ENCODE results near the gene ZSCAN26.
"Not testable (repeated sequence)": the region's sequence is repeated elsewhere in the genome, so short reads cannot be mapped to it uniquely, and the experiment has no call there.

The ZSCAN26 gene

DNA sequence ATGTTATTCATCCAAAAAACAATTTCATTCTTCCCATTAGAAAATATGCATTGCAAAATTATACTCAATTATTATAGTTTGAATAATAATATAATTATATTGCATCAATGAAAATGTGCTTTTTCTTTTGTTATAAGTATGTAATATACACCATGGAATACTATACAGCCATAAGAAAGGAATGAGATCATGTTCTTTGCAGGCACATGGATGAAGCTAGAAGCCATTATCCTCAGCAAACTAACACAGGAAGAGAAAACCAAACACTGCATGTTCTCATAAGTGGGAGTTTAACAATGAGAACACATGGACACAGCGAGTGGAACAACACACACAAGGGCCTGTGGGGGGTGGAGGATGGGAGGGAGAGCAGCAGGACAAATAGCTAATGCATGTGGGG, 9.9 kb upstream of the ZSCAN26 start:
- no peak for DNase-seq

DNA sequence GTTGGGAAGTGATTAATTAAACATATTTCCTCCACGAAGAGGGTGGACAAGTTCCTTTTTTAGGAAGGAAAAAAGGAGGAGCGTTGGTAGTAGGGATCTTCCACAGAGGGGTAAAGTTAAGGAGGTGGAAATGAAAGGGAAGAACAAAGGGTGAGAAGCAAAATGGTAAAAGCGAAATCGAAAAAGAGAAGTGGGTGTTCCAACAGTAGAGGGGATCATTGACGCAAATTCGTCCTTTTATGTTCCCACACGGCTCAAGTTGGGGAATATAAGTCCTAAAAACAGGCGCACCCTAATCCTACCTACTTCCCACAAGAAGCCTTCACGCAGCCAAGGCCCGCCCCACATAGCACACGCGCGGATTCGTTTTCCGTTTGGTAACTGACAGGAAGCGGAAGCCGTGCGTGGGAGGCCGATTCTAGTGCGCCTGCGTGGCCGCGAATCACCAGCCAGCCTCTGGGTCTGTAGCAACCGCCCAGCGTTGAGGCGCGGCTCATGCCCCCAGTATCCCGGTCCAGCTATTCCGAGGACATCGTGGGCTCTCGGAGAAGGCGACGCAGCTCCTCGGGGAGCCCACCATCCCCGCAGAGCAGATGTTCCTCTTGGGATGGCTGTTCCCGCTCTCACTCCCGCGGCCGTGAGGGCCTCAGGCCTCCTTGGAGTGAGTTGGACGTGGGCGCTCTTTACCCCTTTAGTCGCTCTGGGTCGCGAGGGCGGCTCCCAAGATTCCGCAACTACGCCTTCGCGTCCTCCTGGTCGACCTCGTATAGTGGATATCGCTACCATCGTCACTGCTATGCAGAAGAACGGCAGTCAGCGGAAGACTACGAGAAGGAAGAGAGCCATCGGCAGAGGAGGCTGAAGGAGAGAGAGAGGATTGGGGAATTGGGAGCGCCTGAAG, 7.8 kb upstream of the ZSCAN26 start, which contains the start of gene NKAPL:
Gene NKAPL (plus strand): TSS at position 421 of the 901 bp plus-strand sequence. CDS start 75 bp downstream, at position 496.
- peak; percentile 81 for DNase-seq

DNA sequence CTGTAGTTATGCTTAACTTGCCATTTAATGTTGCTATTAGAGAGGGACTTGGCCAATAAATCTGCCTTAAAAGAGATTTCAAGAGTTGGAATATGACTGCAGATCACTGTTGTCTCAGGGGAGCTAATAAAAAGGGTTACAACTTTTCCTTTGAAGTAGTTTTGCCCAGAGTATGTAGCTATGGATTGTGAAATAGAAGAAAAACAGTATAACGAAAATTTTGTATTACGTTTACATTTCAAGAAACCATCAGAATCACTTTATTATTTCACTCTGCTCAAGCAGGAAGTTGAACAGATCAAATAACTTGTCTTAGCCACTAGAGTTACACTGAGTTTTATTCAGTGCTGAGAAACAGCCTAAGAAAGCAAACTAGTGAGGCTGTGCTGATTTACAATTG, 3.0 kb upstream of the ZSCAN26 start:
- DNase-seq = no peak

DNA sequence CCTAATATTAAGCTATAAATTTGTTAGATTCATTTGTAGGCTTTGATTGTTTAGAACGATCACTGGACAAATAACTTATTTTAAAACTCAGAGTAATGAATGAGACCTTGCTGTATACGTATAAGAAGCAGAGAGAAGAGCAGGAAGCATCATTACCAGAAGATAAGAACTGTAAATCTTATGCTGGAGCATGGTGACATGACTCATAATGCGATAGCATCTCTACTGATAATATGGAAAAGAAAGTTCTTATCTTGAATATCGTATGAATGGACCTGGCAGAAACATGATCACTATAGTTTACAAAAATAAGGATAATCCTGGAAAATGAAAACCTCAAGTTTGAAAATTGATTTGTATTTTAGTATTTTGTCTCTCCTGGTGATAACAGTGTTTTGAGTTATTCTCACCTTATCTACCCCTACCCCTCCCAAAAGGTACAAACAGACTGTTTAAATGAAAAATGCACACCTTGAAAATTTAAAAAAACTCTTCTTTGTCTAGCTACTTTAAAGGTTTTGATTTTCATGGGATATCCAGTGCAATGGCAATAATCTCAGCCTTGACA, 2.0 kb upstream of the ZSCAN26 start:
- no peak for DNase-seq

DNA sequence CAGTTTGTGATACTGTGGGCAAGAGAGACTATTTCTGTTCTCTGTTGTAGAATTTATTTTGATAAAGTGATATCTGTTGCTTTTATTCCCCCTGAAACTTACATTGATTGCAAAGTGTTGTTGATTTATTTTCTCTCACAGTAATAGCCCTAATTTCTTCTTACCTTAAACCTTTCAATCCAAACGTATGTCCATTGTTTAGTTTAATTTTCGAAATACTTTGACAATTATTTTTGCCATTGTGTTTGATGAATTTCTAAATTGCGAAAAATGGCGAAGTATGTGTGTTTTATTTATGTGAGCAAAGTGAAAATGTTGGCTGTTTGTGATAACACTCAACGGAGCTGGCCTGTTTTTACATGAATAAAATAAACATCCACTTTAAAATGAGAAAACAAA, 381 bp upstream of the ZSCAN26 start:
- DNase-seq = no peak

DNA sequence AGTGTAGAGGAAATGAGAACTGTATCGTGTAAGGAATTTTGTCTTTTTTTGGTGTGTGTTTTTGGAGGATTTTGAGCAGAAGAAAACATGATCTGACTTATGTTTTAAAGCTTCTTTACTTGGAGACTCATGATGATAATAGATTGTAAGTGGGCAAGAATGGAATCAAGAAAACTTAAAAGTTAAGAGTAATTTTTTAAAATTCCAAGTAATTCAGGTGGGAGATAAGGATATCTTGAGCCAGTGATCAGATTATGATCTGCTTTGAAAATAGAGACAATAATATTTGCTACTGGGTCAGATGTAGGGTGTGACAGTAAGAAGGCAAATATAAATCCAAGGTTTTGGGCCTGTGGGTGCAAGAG, 734 bp downstream of the ZSCAN26 start:
- DNase-seq = no peak

DNA sequence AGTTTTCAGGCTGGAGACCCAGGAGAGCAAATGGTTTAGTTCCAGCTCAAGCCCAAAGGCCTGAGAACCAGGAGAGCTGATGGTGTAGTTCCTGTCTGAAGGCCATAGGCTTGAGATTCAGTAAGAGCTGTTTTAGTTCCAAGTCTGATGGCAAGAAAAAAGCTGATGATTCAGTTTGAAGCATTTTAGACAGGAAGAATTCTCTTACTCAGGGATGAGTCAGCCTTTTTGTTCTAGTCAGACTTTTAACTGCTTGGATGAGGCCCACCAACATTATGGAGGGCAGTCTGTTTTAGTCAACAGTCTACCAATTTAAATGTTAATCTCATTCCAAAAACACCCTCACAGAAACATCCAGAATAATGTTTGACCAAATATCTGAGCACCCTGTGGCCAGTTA, 2.5 kb downstream of the ZSCAN26 start:
- no peak for DNase-seq

DNA sequence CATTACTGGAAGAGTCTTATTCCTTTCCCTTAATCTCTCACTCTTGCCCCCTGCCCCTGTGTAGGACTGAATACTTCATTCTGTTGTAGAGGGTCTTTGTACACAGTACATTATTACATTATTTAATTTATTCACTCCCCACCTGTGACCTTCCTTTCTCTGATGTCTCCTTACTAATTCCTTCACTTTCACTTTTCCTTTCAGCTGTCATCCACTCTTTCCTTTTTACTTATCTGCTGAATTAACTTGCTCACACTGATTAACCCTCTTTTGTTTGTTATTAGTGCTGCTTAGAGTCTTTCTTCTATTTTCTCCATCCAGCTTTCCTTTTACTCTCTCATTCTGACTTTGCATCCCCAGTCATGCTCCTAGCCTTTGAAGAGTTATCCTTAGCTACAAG, 7.9 kb downstream of the ZSCAN26 start:
- DNase-seq = no peak

DNA sequence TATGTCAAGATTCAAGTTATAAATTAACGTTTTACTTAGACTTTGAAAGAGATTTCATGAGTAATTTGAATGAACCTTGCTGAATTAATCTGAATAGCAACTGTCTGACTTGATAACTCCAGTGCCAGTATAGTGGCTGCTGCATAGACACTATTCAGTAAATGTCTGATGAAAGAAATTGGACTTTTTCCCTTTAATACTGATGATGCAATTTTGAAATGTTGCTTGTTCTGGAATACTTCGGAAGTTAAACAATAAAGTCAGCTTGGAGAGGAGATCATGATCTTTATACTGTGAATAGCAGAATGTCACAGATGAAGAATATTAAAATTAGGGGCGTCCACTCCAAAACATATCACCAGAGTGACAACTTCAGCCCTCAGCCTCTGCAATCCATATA, 10.8 kb downstream of the ZSCAN26 start:
- no peak for DNase-seq

DNA sequence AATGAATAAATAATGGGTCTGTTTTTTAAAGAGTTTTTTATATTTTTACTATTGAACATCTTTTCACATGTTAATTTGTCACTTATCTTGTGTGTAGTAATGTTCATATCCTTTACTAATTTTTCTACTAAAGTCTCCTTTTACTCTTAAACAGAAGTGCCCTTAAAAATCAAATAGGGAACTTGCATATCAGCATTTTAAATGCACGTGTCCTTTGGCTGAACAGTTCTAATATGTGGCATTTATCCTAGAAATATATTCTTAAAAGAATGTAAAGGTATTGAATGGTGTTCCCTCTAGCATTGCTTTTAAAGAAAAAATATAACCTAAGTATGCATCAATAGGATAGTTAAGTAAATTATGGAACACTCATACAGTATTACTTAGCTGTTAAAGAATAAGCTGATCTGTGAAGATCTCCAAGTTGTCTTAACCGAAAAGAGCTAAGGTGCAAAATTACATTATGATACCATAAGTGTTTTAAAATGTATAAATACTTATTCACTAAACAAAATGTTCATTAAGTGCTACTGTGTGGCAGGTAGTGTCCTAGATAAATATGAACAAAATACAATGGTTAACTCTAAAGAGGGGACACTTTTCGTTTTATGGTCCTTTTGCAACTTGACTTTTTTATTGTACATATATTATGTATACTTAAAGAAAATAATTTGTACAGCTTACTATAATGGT, 13.8 kb downstream of the ZSCAN26 start:
- DNase-seq = no peak

DNA sequence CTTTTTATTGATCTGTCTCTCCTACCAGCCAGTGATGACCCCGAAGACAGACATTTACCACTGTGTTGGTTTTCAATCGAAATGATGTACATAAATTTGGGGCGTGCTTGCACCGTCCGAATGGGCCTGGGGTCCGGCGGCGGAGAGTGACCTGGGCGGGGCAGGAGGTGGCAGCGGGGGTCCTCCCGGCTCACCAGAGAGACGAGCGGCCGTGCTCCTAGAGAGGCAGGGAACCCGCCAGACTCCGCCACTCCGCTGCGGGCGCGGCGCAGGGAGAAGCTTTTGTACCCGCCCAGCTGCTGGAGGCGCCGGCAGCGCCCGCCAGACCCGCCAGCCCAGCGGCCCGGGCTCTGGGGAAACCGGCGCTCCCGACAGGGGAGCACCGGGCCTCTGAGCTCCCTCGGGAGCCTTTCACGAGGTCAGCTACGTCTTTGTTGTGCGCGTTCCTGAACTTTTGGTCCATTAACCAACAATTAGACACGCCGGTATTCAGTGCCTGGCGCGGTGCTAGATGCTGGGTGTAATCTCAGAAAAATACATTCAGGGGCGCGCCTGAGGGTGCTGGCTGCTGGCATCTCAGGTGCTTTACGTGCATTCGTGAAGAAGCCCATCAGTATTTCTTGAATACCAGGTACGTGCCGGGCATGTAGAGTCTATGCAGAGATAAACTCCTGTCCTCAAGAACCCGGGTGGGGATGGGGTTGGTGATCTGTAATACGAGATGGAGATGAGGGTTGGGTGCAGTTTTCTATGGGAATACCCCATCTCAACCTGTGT, 14.5 kb downstream of the ZSCAN26 start, which contains the start of gene PGBD1:
Gene PGBD1 (plus strand): TSS at position 285 of the 777 bp plus-strand sequence. CDS start 2,242 bp downstream, outside the sequence.
- DNase-seq = peak; percentile 75

DNA sequence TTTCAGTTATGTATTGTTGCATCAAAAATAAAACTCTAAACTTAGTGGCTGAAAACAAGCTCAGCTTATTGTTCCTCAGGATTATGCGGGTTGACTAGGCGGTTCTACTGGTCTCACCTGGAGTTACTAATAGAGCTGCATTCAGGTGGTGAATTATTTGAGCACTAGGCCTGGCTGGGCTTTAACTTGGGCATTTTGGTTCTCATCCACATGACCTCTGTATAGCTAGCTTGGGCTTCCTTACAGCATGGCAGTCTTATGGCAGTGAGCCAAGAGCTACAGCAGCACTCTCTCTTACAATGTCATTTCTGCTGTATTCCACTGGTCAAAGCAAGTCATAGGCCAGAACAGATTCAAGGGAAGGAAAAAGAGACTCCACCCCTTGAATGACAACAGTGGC, 16.0 kb downstream of the ZSCAN26 start:
- no peak for DNase-seq

DNA sequence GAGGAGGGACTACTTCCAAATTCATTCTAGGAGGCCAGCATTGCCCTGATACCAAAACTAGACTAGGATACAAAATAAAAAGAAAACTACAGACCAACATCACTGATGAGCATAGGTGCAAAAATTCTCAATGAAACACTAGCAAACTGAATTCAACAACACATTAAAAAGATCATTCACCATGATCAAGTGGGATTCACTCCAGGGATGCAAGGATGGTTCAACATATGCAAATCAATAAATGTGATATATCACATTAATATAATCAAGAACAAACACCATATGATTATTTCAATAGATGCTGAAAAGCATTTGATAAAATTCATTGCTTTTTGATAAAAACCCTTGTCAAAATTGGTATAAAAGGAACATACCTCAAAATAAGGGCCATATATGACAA, 24.6 kb downstream of the ZSCAN26 start:
- no peak for DNase-seq

DNA sequence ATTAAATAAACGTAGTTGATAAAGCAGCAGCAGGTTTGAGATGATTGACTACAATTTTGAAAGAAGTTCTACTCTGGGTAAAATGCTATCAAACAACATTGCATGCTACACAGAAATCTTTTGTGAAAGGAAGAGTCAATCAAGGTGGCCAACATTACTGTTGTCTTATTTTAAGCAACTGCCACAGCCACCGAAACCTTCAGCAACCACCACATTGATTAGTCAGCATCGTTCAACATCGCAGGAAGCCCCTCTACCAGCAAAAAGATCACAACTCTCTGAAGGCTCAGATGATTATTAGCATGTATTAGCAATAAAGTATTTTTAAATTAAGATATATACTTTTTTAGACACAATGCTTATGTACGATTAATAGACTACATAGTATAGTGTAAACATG, 28.4 kb downstream of the ZSCAN26 start:
- DNase-seq = no peak

DNA sequence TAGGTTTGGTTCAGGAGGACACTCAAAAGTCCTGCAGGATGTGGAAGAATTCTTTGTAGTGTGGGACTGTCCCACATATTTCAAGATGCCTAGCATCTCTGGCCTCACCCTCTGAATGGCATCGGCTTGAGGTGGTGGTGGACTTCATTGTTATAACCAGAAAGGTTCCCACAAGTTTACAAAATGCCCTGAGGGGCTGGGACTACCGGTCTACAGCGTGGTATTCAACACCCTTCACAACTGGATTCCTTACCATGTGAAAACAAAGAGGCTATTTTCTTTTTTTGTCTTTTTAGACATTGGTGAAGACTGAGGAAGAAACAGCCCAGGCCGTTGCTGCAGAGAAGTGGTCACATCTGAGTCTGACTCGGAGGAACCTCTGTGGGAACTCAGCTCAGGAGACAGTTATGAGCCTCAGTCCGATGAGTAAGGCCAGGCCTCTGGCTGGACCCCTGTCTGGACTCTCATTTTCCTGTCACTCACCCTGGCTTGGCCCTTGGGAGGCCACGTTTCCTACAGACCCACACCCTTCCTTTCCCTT, 29.6 kb downstream of the ZSCAN26 start:
- no peak for DNase-seq

DNA sequence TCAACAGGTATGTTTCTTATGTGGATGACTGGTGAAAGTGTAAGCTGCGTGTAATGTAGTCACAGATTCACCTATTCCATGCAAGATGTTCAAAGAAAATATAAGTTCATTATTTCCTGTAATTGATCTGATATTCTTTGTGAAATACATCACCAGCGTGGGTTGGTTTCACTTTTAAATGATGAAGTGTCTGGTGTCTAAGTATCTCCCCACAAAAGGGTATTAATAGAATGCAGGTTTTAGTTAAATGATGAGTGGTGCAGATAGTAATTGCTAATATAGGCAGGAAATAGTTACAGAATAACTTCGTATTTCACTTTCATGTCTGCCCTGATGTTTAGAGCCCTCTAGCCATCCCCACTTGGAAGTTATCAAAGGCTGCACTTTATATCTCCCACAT, 36.6 kb downstream of the ZSCAN26 start:
- DNase-seq = no peak

DNA sequence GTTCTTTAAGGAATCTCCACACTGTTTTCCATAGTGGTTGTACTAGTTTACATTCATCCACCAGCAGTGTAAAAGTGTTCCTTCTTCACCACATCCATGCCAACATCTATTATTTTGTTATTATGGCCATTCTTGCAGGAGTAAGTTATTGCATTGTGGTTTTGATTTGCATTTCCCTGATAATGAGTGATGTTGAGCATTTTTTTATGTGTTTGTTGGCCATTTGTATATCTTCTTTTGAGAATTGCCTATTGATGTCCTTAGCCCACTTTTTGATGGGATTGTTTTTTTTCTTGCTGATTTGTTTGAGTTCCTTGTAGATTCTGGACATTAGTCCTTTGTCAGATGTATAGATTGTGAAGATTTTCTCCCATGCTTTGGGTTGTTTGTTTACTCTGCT, 39.4 kb downstream of the ZSCAN26 start:
- DNase-seq = not testable (repeated sequence)

DNA sequence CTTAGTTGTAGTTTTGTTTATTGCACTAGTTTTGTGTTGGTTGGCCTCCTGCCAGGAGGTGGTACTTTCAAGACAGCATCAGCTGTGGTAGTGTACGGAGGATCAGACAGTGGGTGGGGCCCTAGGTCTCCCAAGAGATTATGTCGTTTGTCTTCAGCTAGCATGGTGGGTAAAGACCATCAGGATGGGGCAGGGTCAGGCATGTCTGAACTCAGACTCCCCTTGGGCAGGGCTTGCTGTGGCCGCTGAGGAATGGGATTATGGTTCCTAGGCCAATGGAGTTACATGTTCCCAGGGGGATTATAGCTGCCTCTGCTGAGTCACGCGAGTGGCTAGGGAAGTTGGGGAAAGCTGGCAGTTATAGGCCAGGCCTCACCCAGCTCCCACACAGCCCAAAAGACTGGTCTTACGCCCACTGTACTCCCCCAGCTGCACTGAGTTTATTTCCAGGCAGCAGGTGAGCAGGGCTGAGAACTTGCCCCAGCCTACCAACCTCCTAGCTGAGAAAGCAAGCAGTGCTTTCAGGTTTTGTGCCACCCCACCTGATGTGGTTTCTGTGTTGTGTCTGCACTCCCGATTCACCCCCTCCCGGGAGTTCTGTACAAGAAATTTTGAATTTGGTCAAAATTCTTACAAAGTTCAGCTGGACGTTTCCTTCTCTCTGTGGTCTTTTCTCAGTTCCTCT, 44.3 kb downstream of the ZSCAN26 start:
- DNase-seq = no peak

DNA sequence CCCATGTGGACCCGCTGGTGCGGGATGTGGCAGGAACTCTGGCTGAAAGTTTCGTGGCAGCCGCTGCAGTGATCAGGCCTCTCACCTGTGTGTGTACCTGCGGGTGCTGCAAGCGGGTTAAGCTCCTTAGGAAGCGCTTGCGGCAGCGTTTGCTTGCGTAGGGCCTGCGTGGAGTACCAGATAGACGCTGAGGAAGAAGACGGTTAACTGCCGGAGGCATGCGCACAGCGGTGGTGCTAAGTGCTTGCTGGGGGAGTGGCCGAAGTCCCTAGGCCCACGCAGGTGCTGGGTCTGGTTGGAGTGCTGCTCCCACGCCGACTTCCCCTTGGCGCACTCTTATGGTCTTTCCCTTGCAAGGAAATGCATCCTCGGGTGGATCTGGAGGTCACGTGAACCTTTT, 46.0 kb downstream of the ZSCAN26 start:
- DNase-seq = no peak

DNA sequence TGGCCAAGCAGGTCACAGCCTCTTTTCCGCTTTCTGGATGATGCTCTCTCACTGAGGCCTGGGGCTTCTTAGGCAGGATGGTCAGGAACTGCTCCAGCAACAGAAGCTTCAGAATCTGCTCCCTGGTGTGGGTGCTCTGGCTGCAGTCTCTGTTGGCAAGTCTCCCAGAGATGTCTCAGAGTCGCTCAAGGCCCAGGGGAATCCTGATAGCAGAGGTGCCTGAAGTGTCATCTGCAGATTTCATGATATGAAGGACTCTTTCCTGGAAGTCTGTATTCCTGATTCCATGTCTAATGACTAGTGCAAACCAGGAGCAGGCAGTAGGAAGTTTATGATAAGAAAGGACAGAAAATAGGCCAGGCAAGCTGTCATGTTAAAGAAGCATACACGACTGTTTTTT, 48.7 kb downstream of the ZSCAN26 start:
- no peak for DNase-seq

DNA sequence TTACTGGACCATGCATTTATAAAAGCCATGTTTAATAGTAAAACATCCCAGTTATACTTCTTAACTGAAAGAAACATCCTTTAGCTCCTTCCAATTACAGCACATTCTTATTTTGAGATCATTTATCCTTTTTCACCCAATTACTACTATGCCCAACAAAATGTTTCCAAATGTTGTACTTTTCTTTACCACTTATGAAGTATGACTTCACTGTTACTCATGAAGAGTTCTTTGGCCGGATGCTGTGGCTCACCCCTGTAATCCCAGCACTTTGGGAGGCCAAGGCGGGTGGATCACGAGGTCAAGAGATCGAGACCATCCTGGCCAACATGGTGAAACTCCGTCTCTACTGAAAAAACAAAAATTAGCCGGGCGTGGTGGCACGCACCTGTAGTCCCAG, 50.9 kb downstream of the ZSCAN26 start:
- not testable (repeated sequence) for DNase-seq

DNA sequence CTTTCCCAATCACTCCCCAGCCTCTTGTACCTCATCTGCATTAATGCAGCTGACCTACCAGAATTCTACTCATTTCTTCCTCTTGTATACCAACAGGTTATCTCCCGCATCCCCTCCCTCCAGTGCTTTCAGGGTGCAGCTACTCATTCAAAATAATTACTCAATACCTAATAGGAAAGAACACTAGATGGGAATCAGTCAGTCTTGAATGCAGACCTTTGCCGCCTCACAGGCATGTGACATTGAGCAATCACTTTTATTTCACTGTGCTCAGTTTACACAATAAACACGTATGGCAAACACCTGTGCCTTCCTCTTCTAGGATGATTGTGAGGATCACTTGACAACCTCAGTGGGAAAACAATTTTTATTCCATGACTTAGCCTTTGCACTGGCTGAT, 55.7 kb downstream of the ZSCAN26 start:
- no peak for DNase-seq

Measured in activated CD4-positive, alpha-beta T cell treated with anti-CD3 and anti-CD28 coated beads for 48 hours (primary cell).